Fibroblast of villous mesenchyme (primary cell): ENCODE results near the gene DAB2IP. TPM values are rescaled to one million over a fixed set of nuclear protein-coding genes. Genes with fewer than 3 reads are reported as not detected.

ENCODE experiments used
- DNase-seq: peaks from one replicate; pipeline ENCODE4 v3.0.0-alpha.2; 2010; ENCODE audit warnings: low read depth
- H3K4me3 ChIP-seq: 2 replicates; pipeline ENCODE4 v1.5.1; 2011; ENCODE audit warnings: low read depth, mild to moderate bottlenecking, low read length
- total RNA-seq: library from RNA; depleted of rRNA; stranded (reverse); fragments of >200 nt; gene quantifications from 2 replicates; pipeline ENCODE4 v1.2.3, GENCODE V29; 2012
- TF ChIP-seq, protein P1 (sequence below): IDR thresholded peaks from 2 replicates; pipeline ENCODE4 v1.5.1; 2012; ENCODE audit warnings: low read depth, mild to moderate bottlenecking, low read length; ENCODE audit not compliant: insufficient read depth

Gene DAB2IP
- total RNA-seq, 1 donor = 47.9 TPM

DNA sequence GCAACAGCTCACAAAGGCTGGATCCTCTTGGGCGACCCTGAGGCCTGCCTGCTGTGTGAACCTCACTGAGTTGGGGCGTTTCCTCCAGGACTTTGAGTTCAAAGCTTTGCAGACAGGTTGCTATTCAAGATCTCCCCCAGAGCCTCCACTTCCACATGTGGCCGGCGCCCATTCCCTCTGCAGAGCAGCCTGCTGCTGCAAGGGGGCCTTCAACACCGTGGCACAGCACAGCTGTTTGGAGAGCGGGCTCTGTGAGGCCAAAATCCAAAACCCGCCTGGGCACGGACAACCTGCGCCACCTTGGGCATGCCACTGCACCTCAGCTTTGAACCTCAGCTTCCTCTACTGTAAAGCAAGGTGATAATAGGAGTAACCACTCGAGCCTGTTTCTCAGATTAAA lies 160.3 kb downstream of the DAB2IP start:
- TF ChIP-seq, protein P1, sequence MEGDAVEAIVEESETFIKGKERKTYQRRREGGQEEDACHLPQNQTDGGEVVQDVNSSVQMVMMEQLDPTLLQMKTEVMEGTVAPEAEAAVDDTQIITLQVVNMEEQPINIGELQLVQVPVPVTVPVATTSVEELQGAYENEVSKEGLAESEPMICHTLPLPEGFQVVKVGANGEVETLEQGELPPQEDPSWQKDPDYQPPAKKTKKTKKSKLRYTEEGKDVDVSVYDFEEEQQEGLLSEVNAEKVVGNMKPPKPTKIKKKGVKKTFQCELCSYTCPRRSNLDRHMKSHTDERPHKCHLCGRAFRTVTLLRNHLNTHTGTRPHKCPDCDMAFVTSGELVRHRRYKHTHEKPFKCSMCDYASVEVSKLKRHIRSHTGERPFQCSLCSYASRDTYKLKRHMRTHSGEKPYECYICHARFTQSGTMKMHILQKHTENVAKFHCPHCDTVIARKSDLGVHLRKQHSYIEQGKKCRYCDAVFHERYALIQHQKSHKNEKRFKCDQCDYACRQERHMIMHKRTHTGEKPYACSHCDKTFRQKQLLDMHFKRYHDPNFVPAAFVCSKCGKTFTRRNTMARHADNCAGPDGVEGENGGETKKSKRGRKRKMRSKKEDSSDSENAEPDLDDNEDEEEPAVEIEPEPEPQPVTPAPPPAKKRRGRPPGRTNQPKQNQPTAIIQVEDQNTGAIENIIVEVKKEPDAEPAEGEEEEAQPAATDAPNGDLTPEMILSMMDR = no peak
- no peak overlapping the region for H3K4me3 ChIP-seq
- no peak for DNase-seq

DNA sequence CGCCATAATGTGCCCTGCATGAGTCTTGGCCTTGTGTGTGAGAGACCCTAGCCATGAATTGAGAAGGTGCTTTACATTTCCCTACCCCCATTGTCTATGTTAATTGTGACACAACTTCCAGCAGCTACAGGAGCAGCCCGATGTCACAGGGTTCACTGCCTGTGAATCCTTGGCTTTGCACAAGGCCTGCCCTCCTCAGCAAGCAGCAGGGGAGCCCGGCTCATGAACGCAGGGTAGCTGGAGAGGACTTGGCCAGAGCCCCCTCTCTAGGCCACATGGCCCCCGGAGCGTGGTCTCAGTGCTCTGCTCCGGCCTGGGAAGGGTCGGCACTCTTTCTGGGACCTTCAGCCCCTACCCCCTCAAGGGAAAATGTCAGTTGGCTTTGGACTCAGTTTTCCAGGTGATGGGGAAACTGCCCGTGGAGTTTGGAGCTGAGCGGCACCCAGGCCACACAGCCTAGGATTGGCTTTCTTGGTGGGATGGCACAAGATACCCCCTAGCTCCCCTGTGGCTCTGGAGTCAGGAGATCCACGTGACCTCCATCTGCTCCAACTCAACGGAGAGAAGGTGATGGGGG lies 160.8 kb downstream of the DAB2IP start:
- no peak for DNase-seq
- TF ChIP-seq, protein P1 = no peak
- no peak overlapping the region for H3K4me3 ChIP-seq

DNA sequence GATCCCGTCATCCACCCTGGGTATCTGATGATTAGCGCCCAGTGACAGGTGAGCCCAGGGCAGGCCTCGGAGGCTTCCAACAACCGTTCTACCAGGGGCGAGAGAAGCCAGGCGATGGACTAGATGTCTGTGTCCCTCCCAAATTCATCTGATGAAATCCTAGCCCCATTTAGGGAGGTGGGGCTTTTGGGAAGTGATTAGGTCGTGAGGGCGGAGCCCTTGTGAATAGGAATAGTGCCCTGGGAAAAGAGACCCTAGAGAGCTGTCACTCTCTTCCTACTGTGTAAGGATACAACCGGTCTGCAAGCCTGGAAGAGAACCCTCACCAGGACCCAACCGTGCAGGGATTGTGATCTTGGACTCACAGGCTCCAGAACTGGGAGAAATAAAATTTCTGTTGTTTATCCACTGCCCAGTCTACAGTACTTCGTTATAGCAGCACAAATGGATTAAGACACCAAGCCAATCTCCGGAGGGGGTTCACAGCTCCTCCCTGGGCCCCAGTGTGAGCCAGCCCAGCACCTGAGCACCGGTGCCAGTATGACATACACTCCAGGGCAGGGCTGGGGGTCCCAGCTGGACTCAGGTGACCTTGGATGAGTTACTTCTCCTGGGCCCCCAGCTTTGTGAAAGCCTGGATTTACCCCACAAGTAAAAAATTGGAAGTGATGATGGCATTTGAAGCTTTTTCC lies 162.2 kb downstream of the DAB2IP start:
- no peak for DNase-seq
- H3K4me3 ChIP-seq = no peak overlapping the region
- TF ChIP-seq, protein P1 = no peak

DNA sequence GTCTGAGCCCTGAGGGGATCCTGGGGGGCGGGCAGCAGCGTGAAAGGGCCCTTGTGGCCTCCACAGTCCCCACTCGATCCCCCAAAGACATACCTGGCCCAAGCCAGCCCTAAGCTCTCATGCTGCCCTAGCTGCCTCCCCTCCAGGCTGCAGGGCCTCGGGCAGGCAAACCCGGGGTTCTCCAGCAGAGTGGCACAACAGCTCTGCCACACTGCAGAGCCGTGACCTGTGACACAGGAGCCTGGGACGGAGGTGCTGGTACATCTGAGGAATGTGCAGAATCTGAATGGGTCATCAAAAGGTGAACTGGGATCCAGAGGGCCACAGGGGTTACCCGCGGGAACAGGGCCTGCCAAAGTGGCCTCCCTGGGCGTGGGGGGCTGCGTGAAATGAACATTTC lies 163.2 kb downstream of the DAB2IP start:
- DNase-seq = no peak
- TF ChIP-seq, protein P1 = no peak
- no peak overlapping the region for H3K4me3 ChIP-seq

DNA sequence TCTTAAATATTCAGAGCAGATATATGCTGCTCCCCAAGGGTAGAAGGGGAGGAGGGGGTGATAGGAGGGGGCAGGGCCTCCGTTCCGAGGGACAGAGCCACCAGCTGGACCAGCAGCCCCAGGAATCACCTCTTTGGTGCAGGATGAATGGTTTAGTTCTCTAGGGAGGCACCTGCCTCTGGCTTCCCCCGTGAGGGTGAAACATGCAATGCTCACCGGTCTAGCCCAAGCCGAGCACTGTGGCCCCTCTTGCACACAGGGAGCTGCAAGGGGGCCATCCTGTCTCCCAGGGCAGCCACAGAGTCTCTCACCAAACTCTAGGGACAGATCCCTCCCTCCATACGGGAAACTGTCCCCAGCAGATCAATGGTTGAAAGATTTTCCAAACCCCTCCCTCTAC lies 163.7 kb downstream of the DAB2IP start:
- TF ChIP-seq, protein P1 = no peak
- no peak for DNase-seq
- H3K4me3 ChIP-seq = no peak overlapping the region

DNA sequence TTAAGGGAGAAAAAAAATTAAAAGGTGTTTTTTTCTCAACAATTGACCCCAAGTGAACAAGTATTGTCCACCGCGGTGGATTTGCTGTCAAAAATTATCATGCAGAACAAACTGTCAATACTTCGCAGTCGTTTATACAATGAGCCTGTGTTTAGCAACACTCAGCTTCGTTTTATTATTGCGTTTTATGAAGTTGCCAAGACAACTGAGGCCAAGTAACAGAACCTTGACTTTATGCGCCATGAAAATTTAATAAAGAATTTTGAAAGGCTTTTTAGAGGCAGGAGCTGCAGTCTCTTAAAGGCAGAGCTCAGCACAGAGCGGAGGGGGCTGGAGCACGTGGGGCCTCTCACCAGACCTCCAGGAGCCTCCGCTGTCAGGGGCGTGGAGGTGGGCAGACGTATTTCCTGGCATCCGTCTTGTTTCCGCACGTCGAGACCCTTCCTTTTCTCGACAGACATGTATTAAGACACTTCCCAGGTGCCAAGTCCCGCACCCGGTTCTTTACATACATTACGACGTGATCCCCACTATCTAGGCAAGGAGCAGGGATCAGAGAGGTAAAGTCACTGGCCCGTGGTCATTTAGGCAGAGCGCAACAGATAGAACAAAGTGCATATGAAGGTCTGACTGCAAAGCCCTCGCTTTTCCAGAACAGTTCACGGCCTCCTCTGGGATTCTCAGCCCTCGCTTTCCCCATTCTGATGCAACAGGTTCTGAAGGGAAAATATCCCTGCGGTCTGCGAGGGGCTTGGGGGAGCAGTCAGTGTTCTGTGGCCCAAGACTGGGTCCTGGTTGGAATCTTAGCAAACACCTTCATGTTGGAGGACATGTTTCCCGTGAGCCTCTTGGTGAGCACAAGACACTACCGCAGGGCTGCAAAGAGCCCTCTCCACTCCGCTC lies 164.4 kb downstream of the DAB2IP start:
- no peak overlapping the region for H3K4me3 ChIP-seq
- no peak for DNase-seq
- TF ChIP-seq, protein P1 = no peak
